HepG2 (cell line): ENCODE data around the gene CFHR2. TPM values are rescaled to one million over a fixed set of nuclear protein-coding genes. Genes with fewer than 3 reads are reported as not detected.
A peak's percentile ranks its signal among the peaks of the same experiment; 100 is the strongest.

Source experiments
- ARID4A ChIP-seq: sonication (generic); formaldehyde crosslinking; IDR thresholded peaks from 2 replicates; pipeline ENCODE4 v1.5.0; 2020; ENCODE audit warnings: mild to moderate bottlenecking, missing genetic modification reagents, borderline replicate concordance
- DMAP1 ChIP-seq: IDR thresholded peaks from 2 replicates; pipeline ENCODE4 v1.6.1; 2016
- GATAD2A ChIP-seq: IDR thresholded peaks from 2 replicates; pipeline ENCODE4 v1.6.1; 2016
- HMGXB3 ChIP-seq: sonication (generic); formaldehyde crosslinking; IDR thresholded peaks from 2 replicates; pipeline ENCODE4 v1.4.0; 2020; ENCODE audit warnings: missing genetic modification reagents, borderline replicate concordance
- KLF9 ChIP-seq: IDR thresholded peaks from 2 replicates; pipeline ENCODE4 v1.6.1; 2016; ENCODE audit warnings: low read depth
- MEIS1 ChIP-seq: sonication (generic); formaldehyde crosslinking; IDR thresholded peaks from 2 replicates; pipeline ENCODE4 v1.9.0; 2021; ENCODE audit warnings: mild to moderate bottlenecking, missing genetic modification reagents, moderate library complexity, borderline replicate concordance
- MEIS2 ChIP-seq: sonication (generic); formaldehyde crosslinking; IDR thresholded peaks from 2 replicates; pipeline ENCODE4 v1.9.0; 2021; ENCODE audit warnings: mild to moderate bottlenecking, missing genetic modification reagents
- MIER2 ChIP-seq: IDR thresholded peaks from 2 replicates; pipeline ENCODE4 v1.6.1; 2016; ENCODE audit warnings: missing biosample characterization, missing genetic modification reagents
- SALL1 ChIP-seq: sonication (generic); formaldehyde crosslinking; IDR thresholded peaks from 2 replicates; pipeline ENCODE4 v1.8.0; 2022; ENCODE audit warnings: mild to moderate bottlenecking, missing genetic modification reagents
- SP4 ChIP-seq: sonication (generic); formaldehyde crosslinking; IDR thresholded peaks from 2 replicates; pipeline ENCODE4 v1.8.1; 2023; ENCODE audit warnings: mild to moderate bottlenecking, missing genetic modification reagents
- ZBTB38 ChIP-seq: sonication (generic); formaldehyde crosslinking; IDR thresholded peaks from 2 replicates; pipeline ENCODE4 v1.5.1; 2020; ENCODE audit warnings: mild to moderate bottlenecking, missing genetic modification reagents
- ZNF121 ChIP-seq: sonication (generic); formaldehyde crosslinking; IDR thresholded peaks from 2 replicates; pipeline ENCODE4 v1.5.0; 2020; ENCODE audit warnings: mild to moderate bottlenecking, missing genetic modification reagents
- ZNF281 ChIP-seq: sonication (generic); formaldehyde crosslinking; IDR thresholded peaks from 2 replicates; pipeline ENCODE4 v1.4.0; 2020; ENCODE audit warnings: missing genetic modification reagents, borderline replicate concordance
- ZNF574 ChIP-seq: sonication (generic); formaldehyde crosslinking; IDR thresholded peaks from 2 replicates; pipeline ENCODE4 v1.4.0; 2020; ENCODE audit warnings: missing genetic modification reagents
- polyA plus RNA-seq, 8 experiments: library from polyadenylated mRNA; depleted of rRNA in 3 of 8; stranded (reverse) in 7 of 8; unstranded in 1 of 8; fragments of >200 nt; fragmentation: Illumina TruSeq in 4 of 8; extraction: Trizol in 4 of 8; gene quantifications; 2 replicates each; pipeline versions ENCODE4 v1.2.1 to v1.2.3, GENCODE V29; 2011 to 2016; ENCODE audit warnings: low read depth in 4 of 8, missing spikeins in 1 of 8, mixed read lengths in 1 of 8; ENCODE audit not compliant: insufficient read depth in 1 of 8
- total RNA-seq, 5 experiments: library from RNA; depleted of rRNA; stranded (reverse); fragments of >200 nt; fragmentation: Illumina TruSeq; extraction: Trizol; gene quantifications; 2 replicates each; pipeline ENCODE4 v1.2.3, GENCODE V29; 2016; ENCODE audit warnings: low read depth in 1 of 5

The CFHR2 gene
- total and polyA plus RNA-seq, 2 of the 13 experiments (the other 11 are each of a cell fraction or from before 2014, with no cell fraction given) = not detected

GRCh38 chr1:196991919-196992651, 48.5 kb downstream of the CFHR2 start (continued):
- TF ChIP-seq HMGXB3 (CRISPR knock-in tag) (peak; percentile 29; the same call in 1 of the 2 replicates), DMAP1 (peak; percentile 54; the same call in 1 of the 2 replicates), SALL1 (CRISPR knock-in tag) (peak; percentile 94), ZNF281 (CRISPR knock-in tag) (peak; percentile 98), ZNF574 (CRISPR knock-in tag) (peak; percentile 83), SP4 (peak; percentile 55; the same call in 1 of the 2 replicates), KLF9 (CRISPR knock-in tag) (peak; percentile 84; the same call in 1 of the 2 replicates), MIER2 (CRISPR knock-in tag) (peak; percentile 34; the same call in 1 of the 2 replicates), MEIS1 (peak; percentile 87; the same call in 1 of the 2 replicates), ZBTB38 (CRISPR knock-in tag) (0 out of 2 replicates have a peak, but pooled peaks have one; percentile 30), MEIS2 (CRISPR knock-in tag) (peak; percentile 21; the same call in 1 of the 2 replicates), ZNF121 (CRISPR knock-in tag) (peak; percentile 59), ARID4A (CRISPR knock-in tag) (peak; percentile 63; the same call in 1 of the 2 replicates), GATAD2A (peak; percentile 86)
